HG02610 (cell line): ENCODE measurements around the gene AP3M1.
A peak's percentile ranks its signal among the peaks of the same experiment; 100 is the strongest.
"Not testable (repeated sequence)": the region's sequence is repeated elsewhere in the genome, so short reads cannot be mapped to it uniquely, and the experiment has no call there.

Experiments used
- ATAC-seq: cut with Tn5 transposase; IDR thresholded peaks from one replicate; pipeline ENCODE4 v1.9.1; 2021; ENCODE audit warnings: mild to moderate bottlenecking, moderate library complexity; ENCODE audit not compliant: unreplicated experiment

Gene AP3M1

GRCh38 chr10:74150204-74150989 lies at the start of gene AP3M1:
TSS of gene AP3M1 (minus strand) at chr10:74150828. CDS start at chr10:74138379, 12,449 bp downstream.
- ATAC-seq: peak; percentile 40

GRCh38 chr10:74199315-74199714 lies 48.7 kb upstream of the AP3M1 start:
- no peak for ATAC-seq

GRCh38 chr10:74194999-74195398 lies 44.4 kb upstream of the AP3M1 start:
- no peak for ATAC-seq

- no peak for ATAC-seq
Observed at GRCh38 chr10:74194545-74194944, 43.9 kb upstream of the AP3M1 start.

GRCh38 chr10:74190494-74190893 lies 39.9 kb upstream of the AP3M1 start:
- no peak for ATAC-seq

- peak; percentile 85 for ATAC-seq
Observed at GRCh38 chr10:74189999-74190421, 39.4 kb upstream of the AP3M1 start.

GRCh38 chr10:74188617-74189016 lies 38.0 kb upstream of the AP3M1 start:
- not testable (repeated sequence) for ATAC-seq

GRCh38 chr10:74187237-74187636 lies 36.6 kb upstream of the AP3M1 start:
- no peak for ATAC-seq

GRCh38 chr10:74186678-74187077 lies 36.0 kb upstream of the AP3M1 start:
- no peak for ATAC-seq

- no peak for ATAC-seq
Observed at GRCh38 chr10:74179111-74179710, 28.6 kb upstream of the AP3M1 start.

GRCh38 chr10:74178042-74178791 lies 27.6 kb upstream of the AP3M1 start:
- no peak for ATAC-seq

GRCh38 chr10:74177140-74177677 lies 26.6 kb upstream of the AP3M1 start:
- no peak for ATAC-seq

- ATAC-seq: peak; percentile 94
Observed at GRCh38 chr10:74176380-74177139, 25.9 kb upstream of the AP3M1 start.

GRCh38 chr10:74175510-74176379 lies 25.1 kb upstream of the AP3M1 start:
- ATAC-seq: no peak

- ATAC-seq: no peak
Observed at GRCh38 chr10:74174521-74174920, 23.9 kb upstream of the AP3M1 start.

GRCh38 chr10:74171625-74172024 lies 21.0 kb upstream of the AP3M1 start:
- no peak for ATAC-seq

GRCh38 chr10:74167443-74167842 lies 16.8 kb upstream of the AP3M1 start:
- no peak for ATAC-seq

GRCh38 chr10:74165530-74165901 lies 14.9 kb upstream of the AP3M1 start:
- ATAC-seq: no peak

- no peak for ATAC-seq
Observed at GRCh38 chr10:74164716-74165529, 14.3 kb upstream of the AP3M1 start.
